GM12872 (cell line): ENCODE results near the gene S1PR5.

ENCODE experiments used
- TF ChIP-seq, protein P1 (sequence below): IDR thresholded peaks from 3 replicates; pipeline ENCODE4 v1.5.1; 2011; ENCODE audit warnings: low read depth, mild to moderate bottlenecking, low read length, moderate library complexity; ENCODE audit not compliant: insufficient read depth

S1PR5 gene

GRCh38 chr19:10516671-10517286, 468 bp downstream of the S1PR5 start:
- TF ChIP-seq, protein P1, sequence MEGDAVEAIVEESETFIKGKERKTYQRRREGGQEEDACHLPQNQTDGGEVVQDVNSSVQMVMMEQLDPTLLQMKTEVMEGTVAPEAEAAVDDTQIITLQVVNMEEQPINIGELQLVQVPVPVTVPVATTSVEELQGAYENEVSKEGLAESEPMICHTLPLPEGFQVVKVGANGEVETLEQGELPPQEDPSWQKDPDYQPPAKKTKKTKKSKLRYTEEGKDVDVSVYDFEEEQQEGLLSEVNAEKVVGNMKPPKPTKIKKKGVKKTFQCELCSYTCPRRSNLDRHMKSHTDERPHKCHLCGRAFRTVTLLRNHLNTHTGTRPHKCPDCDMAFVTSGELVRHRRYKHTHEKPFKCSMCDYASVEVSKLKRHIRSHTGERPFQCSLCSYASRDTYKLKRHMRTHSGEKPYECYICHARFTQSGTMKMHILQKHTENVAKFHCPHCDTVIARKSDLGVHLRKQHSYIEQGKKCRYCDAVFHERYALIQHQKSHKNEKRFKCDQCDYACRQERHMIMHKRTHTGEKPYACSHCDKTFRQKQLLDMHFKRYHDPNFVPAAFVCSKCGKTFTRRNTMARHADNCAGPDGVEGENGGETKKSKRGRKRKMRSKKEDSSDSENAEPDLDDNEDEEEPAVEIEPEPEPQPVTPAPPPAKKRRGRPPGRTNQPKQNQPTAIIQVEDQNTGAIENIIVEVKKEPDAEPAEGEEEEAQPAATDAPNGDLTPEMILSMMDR, result no peak

- TF ChIP-seq, protein P1, result no peak
These were observed 1.2 kb downstream of the S1PR5 start for GRCh38 chr19:10516064-10516385.

- TF ChIP-seq, protein P1, result peak; percentile 36; the same call in 1 of the 3 replicates
These were observed 2.8 kb downstream of the S1PR5 start for GRCh38 chr19:10514211-10515145.

DNA sequence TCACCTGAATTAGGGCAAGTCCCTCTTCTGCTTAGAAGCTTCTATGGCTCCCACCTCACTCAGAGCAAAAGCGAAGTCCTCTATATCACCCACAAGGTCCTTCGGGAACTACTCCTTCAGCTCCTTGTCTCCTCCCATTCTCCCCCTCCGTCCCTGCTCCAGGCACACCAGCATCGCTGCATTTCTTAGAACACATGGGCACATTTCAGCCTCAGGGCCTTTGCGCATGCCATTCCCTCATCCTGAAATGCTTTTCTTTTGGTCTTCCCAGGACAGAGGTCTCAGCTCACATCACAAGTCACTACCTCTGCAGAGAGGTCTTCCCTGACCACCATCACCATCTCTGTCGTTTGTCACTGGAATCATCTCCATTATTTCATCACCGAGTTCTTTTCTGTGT, 4.0 kb downstream of the S1PR5 start:
- TF ChIP-seq, protein P1, result no peak

DNA sequence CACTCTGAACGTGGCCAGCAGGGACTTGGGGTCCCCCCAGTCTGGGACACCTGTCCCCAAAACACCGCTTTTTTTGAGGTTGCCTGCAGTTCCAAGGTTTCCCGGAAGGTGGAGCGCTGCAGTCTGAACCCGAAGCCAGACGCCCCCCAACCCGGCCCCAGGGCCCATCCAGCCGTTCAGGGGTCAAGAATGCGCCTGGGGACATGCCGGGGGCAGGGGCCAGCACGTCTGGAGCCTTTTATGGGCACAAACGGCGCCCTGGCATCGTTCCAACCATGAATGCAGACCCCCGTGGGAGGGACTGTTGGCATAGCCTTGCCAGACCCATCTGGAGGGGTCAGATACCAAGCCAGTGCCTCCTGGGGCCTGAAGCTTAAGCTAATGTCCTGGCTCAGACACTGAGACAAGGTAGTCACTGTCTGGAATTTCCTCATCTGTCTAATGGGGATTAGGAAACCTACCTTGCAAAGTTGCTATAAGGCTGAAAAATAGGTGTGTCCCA, 6.9 kb downstream of the S1PR5 start:
- TF ChIP-seq, protein P1, result peak; percentile 90

GRCh38 chr19:10508707-10509106, 8.5 kb downstream of the S1PR5 start:
- TF ChIP-seq, protein P1, result no peak

DNA sequence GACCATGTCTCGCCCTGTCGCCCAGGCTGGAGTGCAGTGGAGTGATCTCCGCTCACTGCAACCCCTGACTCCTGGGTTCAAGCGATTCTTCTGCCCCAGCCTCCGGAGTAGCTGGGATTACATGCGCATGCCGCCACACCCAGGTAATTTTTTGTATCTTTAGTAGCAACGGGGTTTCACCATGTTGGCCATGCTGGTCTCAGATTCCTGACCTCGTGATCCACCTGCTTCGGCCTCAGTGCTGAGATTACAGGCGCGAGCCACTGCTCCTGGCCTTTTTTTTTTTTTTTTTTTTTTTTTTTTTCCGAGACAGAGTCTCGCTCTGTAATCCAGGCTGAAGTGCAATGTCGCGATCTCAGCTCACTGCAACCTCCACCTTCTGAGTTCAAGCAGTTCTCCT, 9.2 kb downstream of the S1PR5 start:
- TF ChIP-seq, protein P1, result no peak
